ENCODE results near the gene ADORA1. TPM values are rescaled to one million over a fixed set of nuclear protein-coding genes. Genes with fewer than 3 reads are reported as not detected.

Gene ADORA1
- total and polyA plus RNA-seq, 2 of the 4 experiments (the other 2 are of a cell fraction): 0.36 to 0.56 TPM

- H3K36me3 ChIP-seq (ENCODE audit: control insufficient read depth, insufficient read depth, low read length): no peaks in the 10 kb centered on the region
- POLR2A ChIA-PET (ENCODE audit: unreplicated experiment): no interaction called here
- no peaks in the 10 kb centered on the region for H3K79me1 ChIP-seq (ENCODE audit: low read depth in 1 of 2, low read length in 2 of 2)
- no peak overlapping the region for H3K56ac ChIP-seq (ENCODE audit: extremely low read depth, insufficient read depth, low read length)
- no peak overlapping the region for H4K8ac ChIP-seq (ENCODE audit: low read depth in 2 of 2, low read length in 2 of 2)
- H3K4me2 ChIP-seq (ENCODE audit: low read depth, low read length): no peak overlapping the region
- H3K18ac ChIP-seq (ENCODE audit: low read depth, low read length): no peak overlapping the region
- no peak overlapping the region for H4K5ac ChIP-seq (ENCODE audit: low read depth, low read length)
- H3K9ac ChIP-seq (ENCODE audit: low read depth, low read length): no peak overlapping the region
- no peak overlapping the region for H2BK20ac ChIP-seq (ENCODE audit: low read depth, low read length)
- H3K23ac ChIP-seq (ENCODE audit: low read depth, low read length): no peak overlapping the region
- CTCF ChIA-PET: no interaction called here
- BruUV-seq (replicated peaks): no TSS peak
- no peak overlapping the region for H2BK15ac ChIP-seq (ENCODE audit: low read depth, low read length)
- no peak overlapping the region for H2AK9ac ChIP-seq (replicated peaks; ENCODE audit: low read depth, low read length, poor library complexity)
- no peak overlapping the region for H3K4me3 ChIP-seq (ENCODE audit: insufficient read depth, low read depth, low read length)
- H2BK5ac ChIP-seq (ENCODE audit: low read depth, low read length, poor library complexity, severe bottlenecking): no peak overlapping the region
- WGBS, 2 experiments (ENCODE audit: extremely low coverage in 2 of 2, insufficient read length in 1 of 2): 50% methylated on average over 2 of the region's 6 CpGs; no CpG with 5 or more reads in 1 of the 2 experiments
- no peaks in the 10 kb centered on the region for H3K9me1 ChIP-seq (ENCODE audit: insufficient read depth, low read length)
- no peak overlapping the region for H2AK5ac ChIP-seq (ENCODE audit: low read depth, low read length)
- peaks cover 49% of the 10 kb centered on the region for H3K27me3 ChIP-seq (ENCODE audit: control insufficient read depth, insufficient read depth, low read length)
- H4K91ac ChIP-seq (ENCODE audit: insufficient read depth, low read depth, low read length): no peak overlapping the region
- H3K4ac ChIP-seq (ENCODE audit: low read depth, low read length): no peak overlapping the region
- dilution Hi-C loops (cut with HindIII; ENCODE audit: low sequenced_read_pairs, unreplicated experiment): no loop called here
- H3K9me3 ChIP-seq (ENCODE audit: control insufficient read depth, insufficient read depth, low read length): no peaks in the 10 kb centered on the region; the same call in 1 of the 2 replicates
- no peak overlapping the region for H3K27ac ChIP-seq (ENCODE audit: insufficient read depth, low read length)
- TF ChIP-seq CTCF (conservative IDR thresholded peaks at IDR 0.05; ENCODE audit: low read depth, low read length) (no peak), MAZ (IDR thresholded peaks at IDR 0.05; ENCODE audit: borderline replicate concordance, low read depth, low read length) (no peak), MXI1 (IDR thresholded peaks at IDR 0.05; ENCODE audit: borderline replicate concordance, low read depth, low read length) (no peak), NFE2L2 (IDR thresholded peaks at IDR 0.05; ENCODE audit: low read depth, low read length) (no peak), RAD21 (IDR thresholded peaks at IDR 0.05; ENCODE audit: low read length) (no peak), POLR2A (IDR thresholded peaks at IDR 0.05; ENCODE audit: low read depth, low read length) (no peak)
- no peak for ATAC-seq (ENCODE audit: low read depth)
- H3K14ac ChIP-seq (replicated peaks; ENCODE audit: low read depth, low read length): no peak overlapping the region
- peak overlapping the region; percentile 21 for H2AFZ ChIP-seq (replicated peaks; ENCODE audit: low read length, poor library complexity)
- H2BK120ac ChIP-seq (ENCODE audit: low read depth, low read length): no peak overlapping the region
- no peaks in the 10 kb centered on the region for H3K4me1 ChIP-seq (ENCODE audit: control insufficient read depth, insufficient read depth, low read length)
- H4K20me1 ChIP-seq (ENCODE audit: insufficient read depth, low read length): no peaks in the 10 kb centered on the region
- intact Hi-C loops (cut with micrococcal nuclease): no loop called here
- in situ Hi-C loops (cut with MboI; ENCODE audit: low sequenced_read_pairs): no loop called here
- DNase-seq: no peak
These were observed 25.5 kb upstream of the ADORA1 start for GRCh38 chr1:203101813-203102634.

All from IMR-90 (cell line).